IPS-18a (cell line): Measurements from ENCODE around the gene GPS2.

ENCODE experiments used
- H3K27ac ChIP-seq: one replicate; pipeline ENCODE4 v1.5.1; 2013; ENCODE audit warnings: low read length
- H3K27me3 ChIP-seq: one replicate; pipeline ENCODE4 v1.6.1; 2013; ENCODE audit warnings: mild to moderate bottlenecking, low read length; ENCODE audit not compliant: control insufficient read depth, insufficient read depth
- H3K36me3 ChIP-seq: one replicate; pipeline ENCODE4 v1.6.1; 2013; ENCODE audit warnings: low read depth, low read length; ENCODE audit not compliant: control insufficient read depth
- H3K4me1 ChIP-seq: one replicate; pipeline ENCODE4 v1.6.1; 2013; ENCODE audit warnings: low read depth, low read length; ENCODE audit not compliant: control insufficient read depth
- H3K4me3 ChIP-seq: one replicate; pipeline ENCODE4 v1.5.1; 2013; ENCODE audit warnings: low read length
- H3K9ac ChIP-seq: one replicate; pipeline ENCODE4 v1.6.1; 2013; ENCODE audit warnings: mild to moderate bottlenecking, low read length, moderate library complexity
- H3K9me3 ChIP-seq: one replicate; pipeline ENCODE4 v1.6.1; 2013; ENCODE audit warnings: low read depth, low read length; ENCODE audit not compliant: control insufficient read depth

GPS2 gene

DNA sequence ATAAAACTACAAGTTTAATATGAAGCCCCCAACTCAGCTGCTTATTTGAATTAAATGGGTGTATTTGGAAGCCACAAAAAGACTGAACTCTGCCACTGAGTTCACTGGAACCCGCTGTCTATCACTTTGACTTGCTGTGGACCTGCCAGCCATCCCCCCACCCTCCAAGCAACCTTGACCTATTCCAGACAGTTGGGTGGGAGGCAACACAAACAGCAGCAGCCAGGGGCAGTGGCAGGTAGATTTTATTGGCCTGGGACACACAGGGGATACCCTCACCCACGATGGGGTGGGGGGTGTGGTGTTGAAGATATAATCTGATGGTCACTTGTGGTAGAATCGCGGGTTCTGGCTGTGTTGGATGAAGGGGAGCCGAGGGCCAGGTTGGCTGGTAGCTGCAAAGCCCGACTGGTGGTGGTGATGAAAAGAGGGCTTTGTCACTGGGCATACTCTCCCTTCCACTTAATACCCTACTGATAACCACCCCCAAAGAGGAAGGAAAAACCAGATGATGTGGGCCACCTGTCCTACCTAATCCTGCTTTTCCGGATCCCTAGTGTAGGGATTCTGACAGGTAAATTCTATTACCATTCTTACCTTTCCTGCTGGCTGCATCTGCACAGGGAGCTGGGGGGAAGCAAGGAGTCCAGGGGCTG lies 2.6 kb downstream of the GPS2 start:
- no peak overlapping the region for H3K4me3 ChIP-seq

DNA sequence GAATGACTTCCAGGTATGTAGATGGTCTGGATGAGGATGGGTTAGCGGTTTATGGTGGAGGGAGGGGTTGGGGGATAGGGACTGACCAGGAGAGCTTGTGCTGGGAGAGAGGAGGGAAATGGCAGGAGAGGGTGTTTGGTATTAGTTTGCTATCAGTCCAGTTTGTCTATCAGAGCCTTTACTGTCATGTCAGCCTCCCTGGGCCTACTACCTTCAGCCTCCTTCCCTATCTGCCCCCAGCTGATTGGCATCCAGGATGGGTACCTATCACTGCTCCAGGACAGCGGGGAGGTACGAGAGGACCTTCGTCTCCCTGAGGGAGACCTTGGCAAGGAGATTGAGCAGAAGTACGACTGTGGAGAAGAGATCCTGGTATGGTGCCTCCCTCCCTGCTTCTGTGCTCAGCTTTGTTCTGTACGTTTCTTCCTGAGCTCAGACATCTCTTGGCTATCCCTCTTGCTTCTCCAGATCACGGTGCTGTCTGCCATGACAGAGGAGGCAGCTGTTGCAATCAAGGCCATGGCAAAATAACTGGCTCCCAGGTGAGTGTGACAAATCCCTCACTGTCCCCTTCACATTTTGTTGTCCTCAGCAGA lies 4.0 kb downstream of the GPS2 start:
- Histone ChIP-seq H3K27me3 (no peaks in the 10 kb centered on the region), H3K9me3 (no peaks in the 10 kb centered on the region), H3K36me3 (peaks cover 51% of the 10 kb centered on the region), H3K27ac (no peak overlapping the region), H3K9ac (no peak overlapping the region), H3K4me3 (no peak overlapping the region), H3K4me1 (peaks cover 11% of the 10 kb centered on the region)

More for the DNA sequence above, 2.6 kb downstream of the GPS2 start:
- Histone ChIP-seq H3K27me3 (no peaks in the 10 kb centered on the region), H3K9ac (no peak overlapping the region), H3K36me3 (peaks cover 57% of the 10 kb centered on the region), H3K9me3 (no peaks in the 10 kb centered on the region), H3K27ac (no peak overlapping the region), H3K4me1 (peaks cover 11% of the 10 kb centered on the region)

DNA sequence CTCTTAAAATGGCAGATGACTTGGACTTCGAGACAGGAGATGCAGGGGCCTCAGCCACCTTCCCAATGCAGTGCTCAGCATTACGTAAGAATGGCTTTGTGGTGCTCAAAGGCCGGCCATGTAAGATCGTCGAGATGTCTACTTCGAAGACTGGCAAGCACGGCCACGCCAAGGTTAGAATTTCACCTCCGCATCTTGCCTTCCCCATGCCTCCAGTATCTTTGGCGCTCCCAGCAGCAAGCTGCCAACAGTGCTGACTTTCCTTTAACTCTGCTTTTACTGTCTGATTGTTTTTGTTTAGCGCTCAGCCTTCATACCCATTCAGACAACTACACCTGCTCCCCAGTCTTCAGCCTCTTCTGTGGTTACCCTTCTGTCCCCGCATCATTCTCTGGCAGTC lies 5.5 kb downstream of the GPS2 start:
- Histone ChIP-seq H3K36me3 (peaks cover 47% of the 10 kb centered on the region), H3K27ac (no peak overlapping the region), H3K9ac (no peak overlapping the region), H3K27me3 (no peaks in the 10 kb centered on the region), H3K4me1 (peaks cover 8% of the 10 kb centered on the region), H3K4me3 (peak overlapping the region; percentile 94), H3K9me3 (no peaks in the 10 kb centered on the region)

DNA sequence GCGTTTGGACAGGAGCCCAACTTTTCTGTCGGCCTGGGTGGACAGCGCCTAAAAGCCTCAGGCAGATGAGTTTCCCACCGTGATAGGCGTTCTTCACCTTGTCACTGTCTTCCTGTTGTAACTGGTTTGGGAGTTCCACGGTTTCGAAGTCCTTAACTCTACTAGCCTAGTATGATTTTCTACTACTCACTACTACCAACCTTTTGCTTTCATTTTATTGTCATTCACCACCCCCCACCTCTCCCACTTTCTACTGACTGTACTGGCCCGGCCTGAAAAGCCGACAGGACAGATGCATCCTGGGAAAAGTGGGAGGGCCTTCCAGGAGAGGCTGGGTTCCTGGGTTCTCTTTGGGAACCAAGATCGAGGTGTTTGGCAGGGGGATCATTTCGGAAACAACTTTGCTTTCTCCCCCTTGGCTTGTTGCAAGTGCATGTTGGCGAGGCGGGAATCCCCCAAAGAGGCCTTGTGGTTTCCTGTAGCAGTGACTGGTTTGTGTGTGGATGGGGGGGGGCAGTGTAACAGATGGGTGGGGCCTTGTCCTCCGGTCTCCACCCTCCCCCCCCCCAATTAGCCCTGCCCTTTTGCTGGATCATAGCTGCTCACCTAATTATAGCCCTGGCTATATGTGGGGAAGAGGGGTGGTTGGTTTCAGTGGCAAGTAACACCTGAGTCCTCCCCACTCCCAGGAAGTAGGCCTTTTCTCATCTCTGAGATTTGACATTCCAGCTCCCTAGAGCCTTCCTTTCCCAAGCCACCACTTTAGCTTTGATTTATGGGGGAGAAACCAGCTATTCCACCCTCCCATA lies 6.3 kb downstream of the GPS2 start:
- Histone ChIP-seq H3K4me3 (peak overlapping the region; percentile 94), H3K27ac (peak overlapping the region; percentile 91), H3K27me3 (no peaks in the 10 kb centered on the region), H3K9me3 (no peaks in the 10 kb centered on the region), H3K4me1 (peaks cover 2% of the 10 kb centered on the region), H3K9ac (peak overlapping the region; percentile 100), H3K36me3 (peaks cover 44% of the 10 kb centered on the region)

DNA sequence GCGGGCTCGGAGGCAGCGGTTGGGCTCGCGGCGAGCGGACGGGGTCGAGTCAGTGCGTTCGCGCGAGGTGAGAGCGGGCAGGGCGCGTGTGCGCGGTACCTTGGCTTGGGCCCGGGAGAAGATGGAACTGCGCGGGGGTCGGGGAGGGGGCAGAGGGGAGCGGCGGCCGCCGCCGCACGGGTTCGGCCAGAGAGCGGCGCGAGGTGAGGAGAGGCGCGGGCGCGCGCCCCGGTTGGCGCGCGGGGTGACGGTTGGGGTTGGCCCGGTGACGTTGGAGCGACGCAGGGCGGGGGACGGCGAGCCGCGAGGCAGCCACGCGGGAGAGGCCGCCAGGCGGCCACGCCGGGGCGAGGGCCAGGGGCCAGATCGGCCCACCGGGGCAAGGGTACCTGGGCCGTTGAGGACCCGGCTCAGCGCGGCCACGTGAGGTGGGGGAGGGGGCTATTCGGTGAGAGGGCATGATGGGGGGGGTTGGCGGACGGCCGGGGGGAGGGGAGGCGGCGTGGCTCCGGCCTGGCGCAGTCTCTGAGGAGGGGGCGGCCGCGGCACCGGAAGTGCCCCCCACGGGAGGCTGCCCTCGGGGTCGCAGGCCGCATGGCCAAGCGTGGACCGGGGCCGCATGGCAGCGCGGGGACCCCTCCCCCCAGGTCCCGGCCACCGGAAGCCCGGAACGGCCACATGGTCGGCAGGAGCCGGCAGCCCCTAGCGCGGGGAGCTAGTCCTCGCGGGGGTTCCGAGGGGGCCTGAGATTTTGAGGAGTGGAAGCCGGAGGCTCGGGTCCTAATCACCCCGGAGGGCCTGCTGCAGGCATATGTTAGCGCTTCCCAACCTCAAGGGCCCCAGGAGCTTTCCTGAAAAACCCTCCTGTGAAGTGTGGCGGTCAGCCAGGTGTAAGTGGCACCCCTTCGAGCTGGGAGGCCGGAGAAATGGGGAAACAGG lies 7.2 kb downstream of the GPS2 start:
- Histone ChIP-seq H3K4me1 (no peaks in the 10 kb centered on the region), H3K9me3 (no peaks in the 10 kb centered on the region), H3K36me3 (peaks cover 36% of the 10 kb centered on the region), H3K27me3 (no peaks in the 10 kb centered on the region), H3K4me3 (peak overlapping the region; percentile 94), H3K9ac (peak overlapping the region; percentile 100), H3K27ac (peak overlapping the region; percentile 91)

DNA sequence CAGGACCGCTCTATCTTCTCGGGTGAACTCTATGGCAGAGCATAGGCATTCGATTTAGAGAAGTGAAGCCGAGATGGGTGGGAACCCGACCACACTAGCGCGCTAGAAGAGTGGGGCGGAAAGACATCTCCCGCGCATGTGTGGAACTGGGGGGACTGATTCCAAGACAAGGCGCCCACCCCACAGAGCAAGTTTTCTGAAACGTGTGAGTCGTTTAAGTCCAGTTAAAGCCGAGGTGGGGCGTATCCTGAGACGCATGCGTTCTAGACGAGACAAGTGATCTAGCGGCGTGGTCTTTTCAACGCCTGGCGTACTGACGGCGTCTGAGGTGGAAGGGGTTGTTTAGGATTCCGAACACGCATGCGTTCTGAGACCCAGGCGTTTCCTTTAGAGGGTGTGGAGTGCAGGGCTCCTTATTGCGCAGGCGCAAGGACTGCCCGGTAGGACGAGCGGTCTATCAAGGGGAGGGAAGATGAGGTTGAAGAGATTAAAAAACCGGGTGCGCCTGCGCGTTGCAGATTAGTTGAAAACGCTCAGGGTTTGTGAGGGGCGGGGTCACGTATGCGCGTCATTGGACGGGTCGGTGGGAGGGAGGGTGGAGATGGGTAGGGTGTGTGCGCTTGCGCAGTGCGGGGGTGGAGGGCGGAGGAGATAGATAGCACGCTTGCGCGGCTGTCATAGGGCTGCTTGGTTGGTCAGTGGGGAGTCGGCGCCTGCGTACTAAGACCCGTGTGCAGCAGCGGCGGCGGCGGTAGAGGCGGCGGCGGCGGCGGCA lies 8.1 kb downstream of the GPS2 start, which contains the start of gene EIF5A:
Gene EIF5A (plus strand): TSS at position 718 of the 775 bp plus-strand sequence. CDS start 2,008 bp downstream, outside the sequence.
- Histone ChIP-seq H3K9ac (peak within 1 kb of the TSS; percentile 100), H3K9me3 (no peaks in the 10 kb centered on the region), H3K4me1 (no peaks in the 10 kb centered on the region), H3K4me3 (peak within 1 kb of the TSS; percentile 94), H3K27me3 (no peaks in the 10 kb centered on the region), H3K36me3 (peaks cover 27% of the 10 kb centered on the region), H3K27ac (peak within 1 kb of the TSS; percentile 91)

DNA sequence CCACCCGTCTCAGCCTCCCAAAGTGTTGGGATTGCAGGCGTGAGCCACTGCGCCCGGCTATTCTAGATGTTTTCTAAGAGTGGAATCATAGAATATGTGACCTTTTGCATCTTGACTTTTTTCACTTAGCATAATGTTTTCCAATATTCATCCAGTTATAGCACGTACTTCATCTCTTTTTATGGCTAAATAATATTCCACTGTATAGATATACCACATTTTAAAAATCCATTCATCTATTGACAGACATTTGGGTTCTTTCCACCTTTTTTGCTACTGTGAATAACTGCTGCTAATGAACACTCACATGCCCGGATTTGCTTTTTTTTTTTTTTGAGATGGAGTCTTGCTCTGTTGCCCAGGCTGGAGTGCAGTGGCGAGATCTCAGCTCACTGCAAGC lies 11.0 kb downstream of the GPS2 start:
- Histone ChIP-seq H3K36me3 (peaks cover under 1% of the 10 kb centered on the region), H3K4me1 (no peaks in the 10 kb centered on the region), H3K27ac (no peak overlapping the region), H3K9ac (no peak overlapping the region), H3K9me3 (no peaks in the 10 kb centered on the region), H3K4me3 (no peak overlapping the region), H3K27me3 (no peaks in the 10 kb centered on the region)

DNA sequence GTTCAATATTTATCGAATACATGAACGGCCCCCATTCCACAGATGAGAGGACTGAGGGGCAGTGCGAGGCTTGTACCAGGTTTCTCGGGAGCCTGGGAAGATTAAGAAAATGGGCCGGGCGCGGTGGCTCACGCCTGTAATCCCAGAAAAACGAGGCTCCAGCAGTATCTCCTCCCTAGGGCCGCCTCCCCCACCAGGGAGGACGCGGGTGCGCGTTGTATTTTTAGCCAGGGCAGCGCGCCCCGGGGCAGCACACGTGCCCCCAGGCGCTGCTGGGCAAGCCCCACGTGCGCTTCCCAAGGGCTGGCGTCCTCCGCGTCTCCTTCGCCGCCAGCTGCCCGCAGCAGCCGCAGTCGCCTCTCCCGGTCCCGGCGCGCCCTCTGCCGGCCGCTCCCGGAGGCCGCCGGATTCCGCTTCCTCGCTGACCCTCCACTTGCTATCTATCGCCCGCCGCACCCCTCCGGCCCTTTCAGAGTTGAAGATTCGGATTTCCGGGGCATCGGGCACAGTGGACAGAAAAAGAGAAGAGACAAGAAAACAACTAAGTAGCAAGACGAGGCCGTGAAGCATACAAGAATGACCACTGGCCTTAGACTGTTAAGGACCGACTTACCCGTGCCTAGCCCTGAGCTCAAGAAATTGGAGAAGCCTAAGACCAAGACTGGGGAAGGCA lies 18.8 kb downstream of the GPS2 start:
- H3K27me3 ChIP-seq = peaks cover 47% of the 10 kb centered on the region
- no peaks in the 10 kb centered on the region for H3K9me3 ChIP-seq
- no peaks in the 10 kb centered on the region for H3K36me3 ChIP-seq
- peak overlapping the region; percentile 27 for H3K4me3 ChIP-seq
- H3K27ac ChIP-seq = no peak overlapping the region
- H3K9ac ChIP-seq = no peak overlapping the region
- peaks cover 7% of the 10 kb centered on the region for H3K4me1 ChIP-seq

DNA sequence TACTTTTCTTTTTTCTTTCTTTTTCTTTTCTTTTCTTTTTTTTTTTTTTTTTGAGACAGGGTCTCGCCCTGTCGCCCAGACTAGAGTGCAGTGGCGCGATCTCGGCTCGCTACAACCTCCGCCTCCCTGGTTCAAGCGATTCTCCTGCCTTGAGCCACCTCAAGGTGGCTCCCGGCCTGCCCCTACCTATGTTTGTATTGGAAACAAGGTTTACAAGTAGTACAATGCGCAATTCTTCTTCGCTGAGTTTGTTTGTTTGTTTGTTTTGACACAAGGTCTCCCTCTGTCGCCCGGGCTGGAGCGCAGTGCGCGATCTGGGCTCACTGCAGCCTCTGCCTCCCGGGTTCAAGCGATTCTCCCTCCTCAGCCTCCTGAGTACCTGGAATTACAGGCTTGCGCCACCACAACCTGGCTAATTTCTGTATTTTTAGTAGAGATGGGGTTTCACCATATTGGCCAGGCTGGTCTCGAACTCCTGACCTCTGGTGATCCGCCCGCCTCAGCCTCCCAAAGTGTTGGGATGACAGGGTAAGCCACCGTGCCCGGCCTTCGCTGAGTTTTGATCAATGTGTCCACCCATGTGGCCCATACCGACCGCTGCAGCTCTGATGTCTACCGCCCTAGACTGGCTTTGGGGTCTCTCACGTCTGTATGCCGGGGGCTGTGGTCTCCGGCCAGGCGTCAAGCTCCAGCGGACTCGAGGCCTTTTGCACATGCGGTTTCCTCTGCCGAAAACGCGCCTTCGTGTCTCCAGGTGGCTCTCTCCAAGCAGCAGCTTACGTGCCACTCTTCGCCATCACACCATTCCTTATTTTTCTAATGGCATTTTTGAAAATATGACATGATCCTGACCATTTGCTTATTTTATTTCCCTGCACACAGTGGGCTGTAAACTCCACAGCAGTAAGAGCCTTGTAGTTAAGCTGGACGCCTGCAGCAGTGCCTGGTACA lies 19.7 kb downstream of the GPS2 start:
- peaks cover 47% of the 10 kb centered on the region for H3K27me3 ChIP-seq
- H3K9me3 ChIP-seq = no peaks in the 10 kb centered on the region
- H3K4me3 ChIP-seq = peak overlapping the region; percentile 47
- no peaks in the 10 kb centered on the region for H3K36me3 ChIP-seq
- no peak overlapping the region for H3K9ac ChIP-seq
- H3K27ac ChIP-seq = no peak overlapping the region
- H3K4me1 ChIP-seq = peaks cover 7% of the 10 kb centered on the region
